ENCODE measurements around the gene CUX1.

- no peak for TF ChIP-seq ZNF280D (tag by site-specific recombination; IDR thresholded peaks at IDR 0.05)
- TF ChIP-seq CTCF (tag by site-specific recombination; IDR thresholded peaks at IDR 0.05), result no peak
- TF ChIP-seq ZNF76 (tag by site-specific recombination; IDR thresholded peaks at IDR 0.05; ENCODE audit: borderline replicate concordance, low read depth), result no peak
- no peak for TF ChIP-seq ZNF175 (tag by site-specific recombination; IDR thresholded peaks at IDR 0.05)
- TF ChIP-seq ZBTB11 (tag by site-specific recombination; conservative IDR thresholded peaks at IDR 0.05; ENCODE audit: low read depth), result no peak
- no peak for TF ChIP-seq REST (tag by site-specific recombination; IDR thresholded peaks at IDR 0.05)
- TF ChIP-seq ZNF791 (tag by site-specific recombination; IDR thresholded peaks at IDR 0.05), result no peak
- TF ChIP-seq ZBTB7A (tag by site-specific recombination; IDR thresholded peaks at IDR 0.05; ENCODE audit: low read depth), result no peak
- TF ChIP-seq ZNF274 (IDR thresholded peaks at IDR 0.05; ENCODE audit: low read length), result no peak
- TF ChIP-seq ZNF274 (tag by site-specific recombination; IDR thresholded peaks at IDR 0.05; ENCODE audit: borderline replicate concordance), result no peak
- TF ChIP-seq SP3 (tag by site-specific recombination; IDR thresholded peaks at IDR 0.05), result no peak
These were observed 464.4 kb downstream of the CUX1 start for GRCh38 chr7:102281785-102282184.
